B cell (primary cell): Measurements from ENCODE around the gene SLC2A10. TPM values are rescaled to one million over a fixed set of nuclear protein-coding genes. Genes with fewer than 3 reads are reported as not detected.

Source experiments
- ATAC-seq: fragments of 200-7000 bp; cut with Tn5 transposase; one replicate; pipeline ENCODE4 v1.10.0; 2021; ENCODE audit warnings: low read depth, mild to moderate bottlenecking, moderate number of reproducible peaks, moderate library complexity
- CTCF ChIA-PET: fragments of 350-600 bp; sonication (Branson Sonifier 250); formaldehyde crosslinking; loops from one replicate; lab custom pipeline; 2021; ENCODE audit warnings: antibody characterized with exemption, inconsistent platforms; lab: Charles Lee
- POLR2A ChIA-PET: fragments of 350-600 bp; sonication (Branson Sonifier 250); formaldehyde crosslinking; loops from one replicate; lab custom pipeline; 2021; ENCODE audit warnings: antibody characterized with exemption; lab: Charles Lee
- DNase-seq: peaks from one replicate; pipeline ENCODE4 v3.0.0; 2013
- H2AFZ ChIP-seq: 2 replicates; pipeline ENCODE4 v1.6.1; 2012; ENCODE audit warnings: mild to moderate bottlenecking, low read depth, low read length; ENCODE audit not compliant: insufficient read depth, poor library complexity, severe bottlenecking
- H3K27ac ChIP-seq, 2 donors: 1 replicate in 1 of 2; 2 replicates in 1 of 2; pipeline ENCODE4 v1.5.1; 2012 to 2013; ENCODE audit warnings: low read length in 2 of 2, mild to moderate bottlenecking in 2 of 2, moderate library complexity in 1 of 2
- H3K27me3 ChIP-seq, 4 experiments: fragments of 200-600 bp in 1 of 4; sonication (generic) in 1 of 4; replicated peaks in 1 of 4; 1 replicate in 2 of 4; 2 replicates in 2 of 4; pipeline versions ENCODE4 v1.6.1 to v1.7.0; 2013 to 2016; ENCODE audit warnings: low read length in 3 of 4, mild to moderate bottlenecking in 2 of 4, mixed read lengths in 1 of 4, moderate library complexity in 1 of 4; ENCODE audit not compliant: insufficient read depth in 4 of 4, control insufficient read depth in 3 of 4; ENCODE audit errors: control extremely low read depth in 1 of 4
- H3K36me3 ChIP-seq, 2 experiments: replicated peaks in 1 of 2; 1 replicate in 1 of 2; 2 replicates in 1 of 2; pipeline versions ENCODE4 v1.6.1 to v1.7.1; 2013; ENCODE audit warnings: low read length in 1 of 2; ENCODE audit not compliant: insufficient read depth in 2 of 2, control insufficient read depth in 1 of 2; ENCODE audit errors: control extremely low read depth in 1 of 2, extremely low read depth in 1 of 2
- H3K4me1 ChIP-seq, 2 donors: fragments of 200-600 bp in 1 of 2; sonication (generic) in 1 of 2; 1 replicate in 1 of 2; 2 replicates in 1 of 2; pipeline versions ENCODE4 v1.5.1 to v1.6.1; 2013 to 2017; ENCODE audit warnings: low read length in 2 of 2; ENCODE audit not compliant: control insufficient read depth in 2 of 2, insufficient read depth in 2 of 2
- H3K4me2 ChIP-seq: replicated peaks from 2 replicates; pipeline ENCODE3; 2012; ENCODE audit warnings: mild to moderate bottlenecking, low read depth, low read length; ENCODE audit not compliant: poor library complexity, severe bottlenecking
- H3K4me3 ChIP-seq, 5 experiments: fragments of 200-600 bp in 1 of 5; sonication (generic) in 1 of 5; 1 replicate in 3 of 5; 2 replicates in 2 of 5; pipeline versions ENCODE4 v1.5.1 to v1.7.0; 2011 to 2016; ENCODE audit warnings: low read length in 4 of 5, mild to moderate bottlenecking in 4 of 5, low read depth in 2 of 5, control low read depth in 1 of 5, moderate library complexity in 1 of 5; ENCODE audit not compliant: insufficient read depth in 1 of 5; ENCODE audit errors: control extremely low read depth in 1 of 5, extremely low read depth in 1 of 5
- H3K79me2 ChIP-seq: fragments of 200-600 bp; sonication (generic); one replicate; pipeline ENCODE4 v1.6.0; 2016; ENCODE audit warnings: low read length; ENCODE audit not compliant: control insufficient read depth, insufficient read depth
- H3K9ac ChIP-seq: fragments of 200-600 bp; sonication (generic); 2 replicates; pipeline ENCODE4 v1.6.1; 2017; ENCODE audit warnings: mild to moderate bottlenecking, low read length, moderate library complexity
- H3K9me3 ChIP-seq, 3 donors: one replicate each; pipeline versions ENCODE4 v1.6.1 to v1.7.1; 2013; ENCODE audit warnings: low read length in 2 of 3; ENCODE audit not compliant: control insufficient read depth in 2 of 3, insufficient read depth in 1 of 3; ENCODE audit errors: control extremely low read depth in 1 of 3
- H4K20me1 ChIP-seq: 2 replicates; pipeline ENCODE4 v1.6.0; 2012; ENCODE audit warnings: mild to moderate bottlenecking, low read length; ENCODE audit not compliant: insufficient read depth, control insufficient read depth, poor library complexity, severe bottlenecking
- H3K27ac Mint-ChIP-seq: one replicate; pipeline ENCODE4 v1.8.0; 2021; ENCODE audit warnings: mixed read lengths
- H3K27me3 Mint-ChIP-seq: one replicate; pipeline ENCODE4 v1.8.0; 2021; ENCODE audit warnings: mixed read lengths
- H3K4me1 Mint-ChIP-seq: one replicate; pipeline ENCODE4 v1.8.0; 2021; ENCODE audit warnings: mixed read lengths
- H3K4me3 Mint-ChIP-seq: one replicate; pipeline ENCODE4 v1.8.0; 2021; ENCODE audit warnings: mixed read lengths
- H3K9me3 Mint-ChIP-seq: one replicate; pipeline ENCODE4 v1.8.0; 2022; ENCODE audit warnings: mixed read lengths; ENCODE audit not compliant: insufficient read depth
- CTCF ChIP-seq: fragments of 200-600 bp; IDR thresholded peaks from one replicate; pipeline ENCODE4 v1.8.0; 2022; ENCODE audit warnings: antibody characterized with exemption, mild to moderate bottlenecking
- EZH2 ChIP-seq: IDR thresholded peaks from 2 replicates; pipeline ENCODE4 v1.6.1; 2012; ENCODE audit warnings: borderline replicate concordance, low read depth, mild to moderate bottlenecking, moderate library complexity, low read length; ENCODE audit not compliant: insufficient read depth, poor library complexity, severe bottlenecking
- WGBS: methylation state at CpG from one replicate; pipeline ENCODE4 v1.1.5; 2013; ENCODE audit warnings: missing lambda C conversion rate; ENCODE audit not compliant: insufficient coverage; 5-methylcytosine and 5-hydroxymethylcytosine counted together
- intact Hi-C: fragments of 100-400 bp; cut with micrococcal nuclease; formaldehyde crosslinking; loops from one replicate; pipeline ENCODE4 v1.10.0; 2022
- polyA plus RNA-seq: library from polyadenylated mRNA; depleted of rRNA; stranded (reverse); fragments of >200 nt; gene quantifications from 2 replicates; pipeline ENCODE4 v1.2.3, GENCODE V29; 2012
- total RNA-seq, 2 donors: library from RNA; stranded (reverse); fragments of 120-200 nt in 1 of 2; gene quantifications; 1 replicate in 1 of 2; 2 replicates in 1 of 2; pipeline versions ENCODE4 v1.2.3 to v1.2.4, GENCODE V29; 2013 to 2022

SLC2A10 gene
- total and polyA plus RNA-seq, 2 donors (not counting 1 experiment from before 2014, with no cell fraction given) = not detected

- no peak overlapping the region for H3K4me3 ChIP-seq
- H3K79me2 ChIP-seq = no peaks in the 10 kb centered on the region
- TF ChIP-seq CTCF (no peak), EZH2 (no peak)
- no peak overlapping the region for H2AFZ ChIP-seq
- POLR2A ChIA-PET = no interaction called here
- CTCF ChIA-PET = no interaction called here
- ATAC-seq (no peak), DNase-seq (no peak)
- H3K9ac ChIP-seq = no peak overlapping the region
- H3K27me3 Mint-ChIP-seq = peaks cover 11% of the 10 kb centered on the region
- H3K9me3 Mint-ChIP-seq = peaks cover 4% of the 10 kb centered on the region
- no peaks in the 10 kb centered on the region for H4K20me1 ChIP-seq
- H3K27me3 ChIP-seq = no peaks in the 10 kb centered on the region
- H3K4me2 ChIP-seq = no peak overlapping the region
- H3K27ac ChIP-seq = no peak overlapping the region
- peaks cover 0 to 6% (median 5%) of the 10 kb centered on the region in 3 donors for H3K9me3 ChIP-seq
- intact Hi-C loops = no loop called here
- no peak overlapping the region for H3K27ac Mint-ChIP-seq
- no peaks in the 10 kb centered on the region for H3K4me1 ChIP-seq
- H3K36me3 ChIP-seq = no peaks in the 10 kb centered on the region
- WGBS = no CpG with 5 or more reads among the region's 3 CpGs
- H3K4me3 Mint-ChIP-seq = no peak overlapping the region
- no peaks in the 10 kb centered on the region for H3K4me1 Mint-ChIP-seq
These were observed 43.8 kb upstream of the SLC2A10 start for GRCh38 chr20:46665602-46666001.

- ChIA-PET CTCF (no interaction called here), POLR2A (no interaction called here)
- no peak for DNase-seq
- peaks cover 0 to 2% (median 0%) of the 10 kb centered on the region in 4 experiments for H3K27me3 ChIP-seq
- H3K27ac ChIP-seq = no peak overlapping the region
- no peak for ATAC-seq
- H3K4me1 Mint-ChIP-seq = no peaks in the 10 kb centered on the region
- H3K9me3 Mint-ChIP-seq = peaks cover 7% of the 10 kb centered on the region
- no CpG with 5 or more reads among the region's 3 CpGs for WGBS
- no peak overlapping the region for H3K9ac ChIP-seq
- no peak overlapping the region for H3K4me2 ChIP-seq
- no peak overlapping the region for H3K4me3 Mint-ChIP-seq
- H3K36me3 ChIP-seq = no peaks in the 10 kb centered on the region
- no peak overlapping the region for H3K27ac Mint-ChIP-seq
- H3K27me3 Mint-ChIP-seq = peaks cover 10% of the 10 kb centered on the region
- peaks cover 0 to 12% (median 6%) of the 10 kb centered on the region in 3 donors for H3K9me3 ChIP-seq
- TF ChIP-seq CTCF = no peak
- TF ChIP-seq EZH2 = no peak
- no peak overlapping the region for H3K4me3 ChIP-seq
- H4K20me1 ChIP-seq = no peaks in the 10 kb centered on the region
- H2AFZ ChIP-seq = no peak overlapping the region
- no peaks in the 10 kb centered on the region for H3K4me1 ChIP-seq
- H3K79me2 ChIP-seq = no peaks in the 10 kb centered on the region
- intact Hi-C loops = no loop called here
These were observed 43.1 kb upstream of the SLC2A10 start for GRCh38 chr20:46666306-46666705.
